GOT3 (cell line): ENCODE measurements around the gene THSD7B.

Experiments
- DNase-seq: peaks from one replicate; lab custom pipeline; 2025; ENCODE audit warnings: mixed read lengths; lab: John Stamatoyannopoulos, UW

THSD7B gene

DNA sequence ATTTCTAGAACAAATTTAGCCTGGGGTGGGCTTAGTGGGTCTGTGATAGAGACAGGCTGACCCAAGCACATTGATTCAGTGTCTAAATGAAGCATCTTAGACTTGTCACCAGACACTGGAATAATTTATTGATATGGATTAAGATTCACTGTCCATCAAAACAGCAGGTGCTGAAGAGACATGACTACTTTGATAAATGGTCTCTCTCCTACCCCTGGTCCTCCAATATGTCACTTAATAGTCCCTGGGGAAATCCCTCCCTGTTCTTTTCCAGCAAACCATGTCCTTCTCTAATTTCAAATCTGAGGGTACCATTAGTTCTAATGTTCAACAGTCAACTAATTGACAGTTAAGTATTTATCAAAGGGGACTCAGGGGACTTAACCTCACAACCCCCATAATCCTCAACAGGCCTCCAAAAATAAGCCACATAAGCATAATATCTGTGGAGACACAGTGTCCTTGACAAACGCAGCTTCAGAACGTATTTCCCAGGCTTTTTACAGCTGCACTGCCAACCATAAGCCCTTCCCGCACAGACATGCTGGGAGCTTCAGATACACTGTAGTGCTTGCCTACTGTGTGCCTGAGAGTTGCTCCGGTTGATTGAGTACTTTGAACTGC is 391.0 kb downstream of the THSD7B start:
- DNase-seq = no peak

DNA sequence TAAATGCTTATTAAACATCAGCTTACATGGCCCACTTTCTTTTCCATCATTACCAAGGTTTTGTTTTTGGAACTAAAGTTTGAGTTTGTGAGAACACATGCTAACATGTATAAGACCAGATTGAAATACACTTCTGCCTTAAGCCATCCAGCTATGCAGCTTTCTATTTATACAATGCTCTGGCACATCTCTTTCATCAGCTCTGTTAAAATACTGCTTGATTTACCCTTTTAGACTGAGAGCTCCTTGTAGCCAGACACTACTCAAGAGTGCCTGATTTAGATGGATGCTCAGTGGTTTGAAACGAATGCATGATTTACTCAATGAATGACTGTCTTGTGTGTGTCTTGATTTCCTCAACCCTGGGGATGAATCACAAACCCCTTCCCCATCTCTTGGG is 392.5 kb downstream of the THSD7B start:
- no peak for DNase-seq

DNA sequence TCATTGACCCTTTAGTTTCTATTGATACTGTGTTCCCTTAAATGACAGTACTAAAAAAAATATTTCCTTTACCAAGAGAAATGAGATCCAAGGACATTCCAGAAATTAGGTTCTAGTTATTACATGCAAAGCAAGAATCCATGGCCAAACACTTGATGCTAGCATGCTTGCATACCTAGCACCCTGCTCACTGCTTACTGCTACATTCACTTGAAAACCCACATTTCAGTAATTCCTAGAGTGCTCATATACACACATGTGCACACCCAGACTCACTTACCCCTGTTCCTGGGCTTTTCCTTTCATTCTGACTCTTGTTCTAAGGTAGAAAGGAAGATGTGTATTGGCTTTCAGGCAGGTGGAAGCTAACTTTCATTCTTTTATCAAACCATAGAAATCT is 395.9 kb downstream of the THSD7B start:
- DNase-seq = no peak

DNA sequence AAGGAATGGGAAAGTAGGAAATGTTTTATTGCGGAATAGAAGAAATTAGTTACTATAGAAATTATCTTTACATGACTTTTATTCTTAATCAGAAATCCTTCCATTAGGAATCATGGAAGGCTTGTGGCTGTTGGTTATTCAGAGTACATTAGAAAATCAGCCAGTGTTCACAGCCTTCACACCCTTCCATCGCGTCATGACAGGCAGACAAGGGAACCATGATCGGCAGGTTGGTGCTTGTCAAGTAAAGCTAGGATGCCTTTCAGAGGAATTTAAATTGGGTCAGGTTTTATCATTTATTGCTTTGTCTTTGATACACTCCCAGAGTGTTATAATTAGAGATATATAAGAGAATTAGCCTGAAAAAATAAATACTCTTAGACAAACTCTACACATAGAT is 400.6 kb downstream of the THSD7B start:
- no peak for DNase-seq

DNA sequence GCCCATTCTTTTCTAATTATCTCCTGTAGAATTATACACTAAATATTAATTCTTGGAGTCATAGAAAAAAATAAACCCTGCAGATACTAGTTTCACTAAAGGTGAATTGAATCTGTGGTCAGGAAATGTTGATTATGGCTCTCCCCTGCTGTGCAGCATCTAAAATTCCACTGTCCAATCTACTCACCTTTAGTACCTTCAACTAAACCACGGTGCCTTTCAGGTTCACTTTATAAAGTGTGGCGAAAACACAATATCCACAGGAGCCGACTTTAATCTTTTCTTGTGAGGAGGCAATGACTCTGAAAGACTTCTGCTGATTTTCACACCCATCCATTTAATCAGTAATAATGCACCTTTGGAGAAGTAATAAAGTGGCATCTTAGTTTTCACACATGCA is 402.3 kb downstream of the THSD7B start:
- DNase-seq = no peak

DNA sequence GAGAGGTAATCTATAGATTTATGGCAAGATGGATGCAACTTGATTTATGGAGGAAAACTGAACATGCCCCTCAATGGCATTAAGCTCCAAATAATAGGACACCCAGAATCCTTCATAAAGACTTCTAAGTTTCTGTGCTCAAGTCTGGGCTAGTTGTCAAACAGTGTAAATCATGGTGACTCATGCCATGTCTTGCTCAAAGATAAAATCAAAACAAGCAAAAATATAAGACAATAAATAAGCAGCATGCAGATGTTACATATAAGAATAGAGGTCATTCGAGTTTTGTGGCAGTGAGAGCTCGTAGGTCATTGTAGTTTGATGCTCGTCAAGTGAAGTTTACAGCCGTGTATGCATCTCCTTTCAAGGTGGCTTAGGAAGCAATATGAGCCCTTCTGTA is 403.2 kb downstream of the THSD7B start:
- DNase-seq = no peak

DNA sequence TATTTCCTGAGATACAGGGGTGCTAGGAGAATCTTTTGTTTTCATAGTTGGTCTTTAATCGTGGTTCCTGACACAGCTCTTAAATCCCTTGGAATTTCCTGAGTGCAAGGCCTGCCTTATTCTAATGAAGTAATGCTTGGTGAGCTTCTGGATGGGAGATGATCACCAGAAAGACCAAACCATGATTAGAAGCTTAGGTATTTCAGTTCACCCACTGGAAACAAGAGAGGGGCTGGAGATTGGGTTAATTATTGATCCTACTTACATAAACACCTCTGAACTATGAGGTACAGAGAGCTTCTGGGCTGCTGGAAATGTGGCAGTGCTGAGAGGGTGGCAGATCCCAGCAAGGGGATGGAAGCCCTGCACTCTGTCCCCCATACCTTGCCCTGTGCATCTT is 406.8 kb downstream of the THSD7B start:
- no peak for DNase-seq

DNA sequence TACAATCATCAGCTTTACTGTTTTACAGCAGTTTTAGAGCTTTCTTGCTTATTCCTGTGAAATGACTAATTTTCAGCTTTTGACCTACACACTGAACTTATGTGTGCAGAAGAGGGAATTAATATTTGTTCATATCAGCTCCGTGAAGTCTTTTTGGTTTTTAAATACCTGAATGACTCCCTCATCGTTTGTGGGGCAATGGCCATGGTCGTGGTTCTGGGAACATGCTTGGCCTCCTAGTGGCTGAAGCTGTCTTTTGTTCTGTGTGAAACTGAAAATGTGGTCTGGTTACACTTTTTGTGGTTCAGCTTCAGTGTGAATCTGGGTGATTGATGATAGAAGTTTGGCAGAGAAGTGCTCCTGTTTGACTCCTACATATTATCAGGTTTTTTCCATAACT is 408.1 kb downstream of the THSD7B start:
- no peak for DNase-seq

DNA sequence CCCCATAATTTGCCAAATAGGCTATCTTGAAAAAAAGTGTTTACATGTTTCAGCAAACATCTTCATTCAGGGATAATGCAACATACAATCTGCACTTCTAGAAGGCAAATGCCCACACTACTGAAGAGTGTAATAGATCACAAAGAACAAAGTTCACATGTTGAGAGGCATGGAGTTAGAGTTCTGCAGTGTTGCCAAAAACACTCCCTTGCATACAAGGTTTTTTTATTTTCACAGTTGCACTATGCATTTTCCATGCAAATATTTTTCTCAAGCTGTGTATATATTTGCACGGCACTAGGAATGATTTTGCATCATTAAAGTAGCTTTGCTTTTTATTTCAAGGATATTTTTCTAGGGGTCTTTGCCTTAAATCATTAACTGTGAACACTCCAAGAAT is 409.9 kb downstream of the THSD7B start:
- DNase-seq = no peak

DNA sequence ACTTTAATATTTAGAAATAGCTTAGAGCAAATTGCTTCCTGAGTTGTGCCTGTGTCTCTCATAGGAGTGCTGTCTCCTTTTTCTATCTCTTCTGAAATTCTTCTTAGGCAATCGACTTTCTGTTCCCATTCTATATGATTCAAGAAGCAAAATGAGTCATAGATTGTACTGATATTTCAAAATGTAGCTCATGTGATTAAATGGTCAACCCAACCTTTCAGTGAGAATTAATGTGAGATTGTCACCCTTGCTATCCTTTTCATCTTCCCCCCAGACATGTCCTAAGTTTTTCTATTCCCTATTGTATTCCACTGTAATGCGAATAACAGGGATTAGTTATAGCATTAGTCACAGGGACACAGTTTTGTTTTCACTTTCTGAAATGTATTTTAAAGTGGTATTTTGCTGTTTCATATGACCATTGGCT is 413.6 kb downstream of the THSD7B start:
- DNase-seq = no peak

DNA sequence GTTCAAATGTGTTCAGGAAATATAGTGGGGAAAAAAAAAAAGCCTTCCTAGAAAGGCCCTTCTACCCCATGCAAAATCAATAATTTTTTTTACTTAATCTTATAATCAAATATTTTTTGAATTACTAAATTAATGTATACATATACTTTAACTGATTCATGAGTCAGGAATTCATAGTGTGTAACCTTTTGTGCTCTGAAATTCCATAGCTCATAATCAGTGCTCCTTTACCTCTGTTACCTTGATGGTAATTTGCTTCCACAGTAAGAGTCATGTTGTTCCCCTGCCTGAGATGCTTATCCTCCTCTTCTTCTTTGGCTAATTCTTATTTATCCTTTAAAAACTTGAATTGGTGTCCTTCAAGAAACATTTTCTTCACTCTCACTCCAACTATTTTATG is 414.2 kb downstream of the THSD7B start:
- DNase-seq = no peak

DNA sequence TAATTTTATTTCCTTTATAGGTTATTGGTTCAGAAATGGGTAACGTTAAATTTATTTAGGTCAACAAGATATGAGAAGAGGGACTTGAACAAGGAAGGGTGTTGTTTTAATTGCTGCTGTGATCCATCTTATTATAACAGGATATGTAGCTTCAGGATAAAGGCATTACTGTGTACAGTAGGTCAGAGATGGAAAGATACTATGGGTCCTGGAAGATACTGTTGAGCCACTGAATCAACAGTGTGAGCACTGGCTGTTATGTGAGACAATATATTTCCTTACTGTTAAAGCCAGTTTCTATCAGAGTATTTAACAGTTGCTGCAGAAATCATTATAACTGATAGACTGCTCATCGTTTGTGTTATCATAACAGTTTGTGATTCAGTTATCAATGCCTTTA is 414.7 kb downstream of the THSD7B start:
- no peak for DNase-seq

DNA sequence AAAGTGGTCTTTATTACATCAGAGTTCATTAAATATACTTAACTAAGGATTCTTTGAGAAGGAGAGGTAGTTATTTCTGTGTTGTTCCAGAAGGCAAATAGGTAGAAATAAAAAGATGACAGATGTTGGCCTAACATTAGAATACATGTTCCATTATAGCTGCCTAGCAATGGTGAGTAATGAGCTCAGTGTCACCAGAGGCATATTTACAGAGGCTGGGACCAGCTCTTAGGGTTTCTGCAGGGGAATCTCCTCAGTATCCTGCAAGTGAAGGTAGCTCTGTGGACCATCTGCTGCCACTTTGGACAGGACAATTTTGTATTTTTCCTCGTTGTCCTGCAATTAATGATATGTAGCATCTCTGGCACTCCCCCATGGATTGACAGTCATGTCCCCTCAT is 416.0 kb downstream of the THSD7B start:
- DNase-seq = no peak

DNA sequence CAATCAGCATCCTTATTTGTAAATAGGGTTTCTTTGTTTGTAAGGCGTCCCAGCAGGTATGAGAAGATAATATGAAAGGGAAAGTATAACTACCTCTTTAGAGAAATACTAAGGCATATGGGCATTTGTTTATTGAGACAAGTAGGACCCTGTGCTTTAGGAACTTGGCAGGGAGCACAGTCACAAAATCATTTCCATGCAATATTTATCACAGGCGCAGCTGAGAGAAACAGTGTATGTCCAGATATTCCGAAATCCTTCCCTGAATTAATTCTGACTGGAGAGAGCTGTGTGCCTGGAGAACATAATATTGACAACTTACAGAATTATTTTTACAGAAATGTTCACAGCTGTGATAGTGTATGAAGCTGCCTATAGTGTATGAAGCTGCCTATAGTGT is 416.7 kb downstream of the THSD7B start:
- DNase-seq = no peak

DNA sequence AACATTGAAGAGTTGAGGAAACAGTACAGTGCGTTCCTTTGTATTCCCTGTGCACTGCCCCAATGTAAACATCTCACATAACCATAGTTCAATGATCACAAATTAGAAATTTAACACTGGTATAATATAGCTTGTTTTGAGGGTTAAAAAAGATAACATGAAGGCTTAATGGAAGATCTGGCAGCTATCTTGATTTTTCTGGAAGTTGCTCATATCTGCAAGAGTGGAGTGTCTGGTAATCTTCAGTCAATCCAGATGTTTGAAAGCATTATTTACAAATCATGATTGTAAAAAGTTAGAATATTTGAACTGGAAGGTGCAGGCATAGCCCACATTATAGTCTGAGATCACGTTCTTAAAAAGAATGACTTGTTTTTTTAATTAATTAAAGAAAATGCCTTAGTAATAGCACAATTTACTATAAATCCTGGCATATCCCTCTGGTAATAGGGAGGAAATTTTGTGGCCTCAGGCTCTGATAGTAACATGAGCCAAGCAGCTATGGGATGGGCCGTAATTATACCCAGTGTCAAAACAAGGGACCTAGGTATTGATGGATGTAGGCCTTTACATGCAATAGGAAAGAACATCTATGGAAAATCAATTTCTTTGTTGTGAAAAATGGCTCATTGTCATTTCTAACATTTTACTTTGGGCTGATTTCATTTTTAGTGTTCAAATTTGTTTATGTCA is 418.0 kb downstream of the THSD7B start:
- DNase-seq = no peak

DNA sequence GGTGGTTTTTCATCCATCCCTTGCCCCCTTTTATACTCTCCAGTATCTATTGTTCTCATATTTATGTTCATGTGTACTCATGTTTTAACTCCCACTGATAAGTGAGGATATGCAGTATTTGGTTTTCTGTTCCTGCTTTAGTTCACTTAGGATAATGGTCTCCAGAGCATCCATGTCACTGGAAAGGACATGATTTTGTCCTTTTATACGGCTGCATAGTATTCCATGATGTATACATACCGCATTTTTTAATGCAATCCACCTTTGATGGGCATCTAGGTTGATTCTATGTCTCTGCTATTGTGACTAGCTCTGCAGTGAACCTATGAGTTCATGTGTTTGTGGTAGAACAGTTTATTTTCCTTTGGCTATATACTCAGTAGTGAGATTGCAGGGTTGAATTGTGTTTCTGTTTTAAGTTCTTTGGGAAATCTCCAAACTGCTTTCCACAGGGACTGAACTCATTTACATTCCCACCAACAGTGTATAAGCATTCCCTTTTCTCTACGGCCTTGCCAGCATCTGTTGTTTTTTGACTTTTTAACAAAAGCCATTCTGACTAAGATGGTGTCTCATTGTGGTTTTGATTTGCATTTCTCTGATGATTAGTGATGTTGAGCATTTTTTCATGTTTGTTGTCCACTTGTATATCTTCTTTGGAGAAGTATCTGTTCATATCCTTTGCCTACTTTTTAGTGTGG is 420.2 kb downstream of the THSD7B start:
- no peak for DNase-seq

DNA sequence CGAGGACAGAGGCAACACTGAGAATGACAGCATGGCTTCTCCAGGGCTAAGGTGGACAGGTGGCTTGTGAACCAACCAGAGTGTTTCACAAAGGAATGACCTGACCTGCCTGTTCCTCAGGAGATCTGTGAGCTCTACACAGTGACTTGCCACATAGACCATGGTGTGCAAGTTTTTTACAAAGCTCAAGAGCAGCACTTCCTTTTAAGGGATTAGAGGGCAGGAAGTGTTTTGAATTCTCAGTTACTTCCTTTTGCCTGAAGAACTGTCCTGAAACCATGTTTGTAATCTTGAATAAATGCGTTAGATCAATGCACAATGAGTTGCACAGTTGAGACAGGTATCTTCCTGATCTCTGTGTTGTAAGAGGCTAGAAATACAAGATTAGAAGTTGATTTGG is 421.9 kb downstream of the THSD7B start:
- DNase-seq = no peak

DNA sequence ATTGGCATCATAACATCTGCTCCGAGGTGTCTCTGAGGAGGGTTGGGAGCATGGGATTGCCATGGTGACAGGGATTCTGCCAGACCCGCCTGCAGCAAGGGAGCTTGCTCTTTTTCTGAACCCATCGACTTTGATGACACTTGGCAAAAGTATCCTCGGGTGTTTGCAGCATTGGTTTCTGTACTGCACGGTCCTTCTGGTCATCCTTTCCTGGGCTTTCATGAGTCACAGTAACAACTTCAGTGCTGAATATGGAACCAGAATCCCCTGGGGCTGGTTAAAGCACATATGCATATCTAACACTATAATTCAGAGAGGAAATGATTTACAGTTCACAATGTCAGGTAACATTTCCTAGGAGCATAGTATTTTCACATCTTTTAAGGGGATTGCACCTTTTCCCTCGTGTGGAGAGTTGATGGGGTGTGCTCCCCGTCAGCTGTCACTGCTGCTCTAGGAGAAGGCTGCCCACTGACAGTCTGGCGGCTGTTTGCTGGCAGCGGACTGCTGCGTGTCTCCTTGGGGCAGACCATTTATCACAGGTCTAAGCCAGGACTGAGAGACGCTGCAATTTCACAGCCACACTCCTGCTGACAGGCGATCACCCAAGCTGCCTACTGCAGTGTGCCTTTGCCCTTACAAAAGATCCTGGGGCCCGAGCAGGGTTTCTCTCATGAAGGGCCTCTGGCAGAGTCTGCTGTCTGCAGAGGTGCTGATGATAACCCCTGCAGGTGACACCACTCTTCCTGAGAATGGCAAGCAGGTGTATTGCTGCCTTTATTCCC is 425.3 kb downstream of the THSD7B start:
- DNase-seq = no peak

DNA sequence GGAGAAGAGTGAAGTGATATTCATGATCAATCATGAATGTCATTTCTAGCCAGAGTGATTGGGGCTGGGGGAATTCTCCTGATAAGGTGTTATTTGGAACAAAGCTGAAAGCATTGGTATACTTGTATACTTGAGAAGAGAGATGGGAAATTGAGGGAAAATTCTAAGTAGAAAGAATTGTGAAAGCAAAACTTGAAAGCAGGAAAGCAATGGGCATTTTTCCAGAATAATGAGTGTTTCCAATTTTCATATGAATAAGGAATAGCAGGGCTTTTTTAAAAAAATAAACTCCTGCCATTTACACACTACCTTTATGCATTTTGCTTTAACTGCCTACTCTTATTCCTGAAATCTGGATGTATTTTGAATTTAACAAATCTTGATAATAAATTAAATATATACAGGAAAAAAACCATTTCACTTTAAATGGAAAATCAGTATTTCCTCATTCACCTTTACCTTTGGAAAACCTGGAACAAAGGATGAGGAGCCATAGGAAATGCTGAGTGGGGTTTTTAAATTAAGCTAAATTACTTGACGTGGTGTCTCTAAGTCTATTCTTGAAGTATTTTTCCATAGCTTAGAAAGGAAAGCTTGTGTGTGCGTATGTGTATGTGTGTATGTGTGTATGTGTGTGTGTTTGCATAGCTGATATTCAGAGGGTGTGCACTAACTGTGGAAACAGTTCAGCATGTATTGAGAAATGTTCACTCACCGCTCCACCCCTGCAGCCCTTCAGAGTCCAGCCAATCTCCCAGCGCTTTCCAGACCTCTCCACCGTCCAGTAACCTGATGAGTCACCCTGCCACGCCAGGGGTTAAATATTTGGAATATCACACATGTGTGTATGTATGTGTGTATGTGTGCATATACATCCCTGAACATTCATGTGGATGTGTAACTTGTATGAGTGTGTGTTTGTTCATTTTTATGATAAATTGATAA is 427.3 kb downstream of the THSD7B start:
- no peak for DNase-seq

DNA sequence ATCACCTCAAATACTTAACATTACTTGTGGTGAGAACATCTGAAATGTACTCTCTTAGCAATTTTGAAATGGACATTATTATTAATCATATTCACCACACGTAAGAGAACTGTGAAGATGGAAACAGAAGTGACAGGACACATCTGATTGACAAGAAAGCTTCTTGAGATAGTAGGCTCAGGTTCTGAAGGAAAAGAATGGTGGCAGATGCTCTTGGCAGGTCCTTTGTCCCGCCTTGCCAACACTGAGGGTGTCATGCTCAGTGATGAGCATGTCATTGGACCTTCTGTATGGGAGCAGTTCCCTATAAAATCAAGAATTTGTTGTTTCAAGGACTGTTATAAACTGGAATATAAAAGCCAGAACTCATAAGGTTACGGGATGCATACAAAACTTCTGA is 428.1 kb downstream of the THSD7B start:
- DNase-seq = no peak

DNA sequence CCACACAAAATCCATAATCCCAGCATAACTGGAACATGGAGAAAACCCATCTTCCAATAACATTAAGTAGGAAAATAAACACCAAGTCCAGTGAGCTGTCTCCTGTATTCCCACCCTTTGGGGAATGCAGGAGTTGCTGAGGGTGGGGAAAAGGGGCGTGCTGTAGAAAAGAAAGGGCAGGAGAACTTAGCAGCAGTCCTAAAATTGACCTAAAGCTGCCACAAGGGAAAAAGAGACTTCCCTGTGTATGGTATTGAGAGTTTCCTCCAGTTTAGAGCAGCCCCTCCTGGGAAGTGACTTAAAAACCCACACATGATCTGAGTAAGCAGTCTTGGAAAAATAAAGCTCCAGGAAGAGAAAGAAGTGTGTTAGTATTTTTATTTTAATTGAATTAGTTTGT is 428.8 kb downstream of the THSD7B start:
- no peak for DNase-seq

DNA sequence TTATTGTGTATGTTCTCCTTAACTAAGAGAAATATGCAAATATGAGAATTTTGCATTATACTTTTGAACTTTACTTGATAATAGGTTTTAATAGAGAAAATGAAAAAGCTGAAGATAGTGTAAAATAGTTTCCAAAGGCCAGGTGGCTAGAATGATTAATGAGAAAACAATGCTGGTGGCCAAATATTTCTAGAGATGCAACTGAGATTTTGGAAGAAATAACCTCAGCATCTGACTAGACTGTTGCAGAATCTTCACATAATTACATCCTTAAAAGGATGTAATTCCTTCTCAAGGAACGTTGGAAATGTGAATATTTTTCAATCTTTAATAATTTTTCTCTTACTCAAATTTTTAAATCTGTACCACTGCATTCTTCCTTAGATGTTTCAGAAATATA is 434.4 kb downstream of the THSD7B start:
- DNase-seq = no peak
